ENCODE measurements around the gene DEAF1.

- no peak for TF ChIP-seq EZH2phosphoT487 (IDR thresholded peaks at IDR 0.05; ENCODE audit: insufficient read depth, low read depth)
- no peak for TF ChIP-seq EZH2 (IDR thresholded peaks at IDR 0.05; ENCODE audit: insufficient read depth, poor library complexity, severe bottlenecking)
These were observed 97.8 kb downstream of the DEAF1 start for GRCh38 chr11:597166-597725.

Data from GM23248 (cell line).